Liver (tissue), 9 donors: ENCODE measurements around the gene IFNA1. TPM values are rescaled to one million over a fixed set of nuclear protein-coding genes. Genes with fewer than 3 reads are reported as not detected.
"Not testable (repeated sequence)": the region's sequence is repeated elsewhere in the genome, so short reads cannot be mapped to it uniquely, and the experiment has no call there.

ENCODE experiments used
- DNase-seq: peaks from one replicate; pipeline ENCODE4 v3.0.0-alpha.2; 2017; ENCODE audit warnings: low spot score
- H3K27ac ChIP-seq, 2 donors: one replicate each; pipeline ENCODE4 v1.7.0; 2013; ENCODE audit warnings: inconsistent platforms in 2 of 2, low read length in 2 of 2, control low read depth in 1 of 2, low read depth in 1 of 2, mild to moderate bottlenecking in 1 of 2
- H3K27me3 ChIP-seq, 4 donors: one replicate each; pipeline versions ENCODE4 v1.6.1 to v1.7.0; 2013; ENCODE audit warnings: low read length in 3 of 4, inconsistent platforms in 1 of 4, mild to moderate bottlenecking in 1 of 4, moderate library complexity in 1 of 4; ENCODE audit not compliant: control insufficient read depth in 4 of 4, insufficient read depth in 4 of 4
- H3K36me3 ChIP-seq, 4 donors: one replicate each; pipeline versions ENCODE4 v1.6.1 to v1.7.0; 2013; ENCODE audit warnings: low read length in 3 of 4, mild to moderate bottlenecking in 3 of 4, low read depth in 1 of 4, moderate library complexity in 1 of 4; ENCODE audit not compliant: control insufficient read depth in 4 of 4, insufficient read depth in 3 of 4
- H3K4me1 ChIP-seq, 4 donors: one replicate each; pipeline versions ENCODE4 v1.6.1 to v1.7.0; 2013; ENCODE audit warnings: low read length in 3 of 4, mild to moderate bottlenecking in 3 of 4, moderate library complexity in 1 of 4; ENCODE audit not compliant: control insufficient read depth in 4 of 4, insufficient read depth in 4 of 4
- H3K4me3 ChIP-seq, 3 donors: one replicate each; pipeline versions ENCODE4 v1.6.1 to v1.7.0; 2013; ENCODE audit warnings: low read length in 3 of 3, control low read depth in 1 of 3, low read depth in 1 of 3, mild to moderate bottlenecking in 1 of 3
- H3K9ac ChIP-seq, 2 donors: one replicate each; pipeline ENCODE4 v1.7.0; 2013; ENCODE audit warnings: low read length in 2 of 2, mild to moderate bottlenecking in 2 of 2, moderate library complexity in 2 of 2, control low read depth in 1 of 2, low read depth in 1 of 2
- H3K9me3 ChIP-seq, 4 donors: one replicate each; pipeline versions ENCODE4 v1.6.1 to v1.7.0; 2013; ENCODE audit warnings: low read length in 3 of 4; ENCODE audit not compliant: control insufficient read depth in 4 of 4
- EGR1 ChIP-seq, 2 donors: IDR thresholded peaks; 2 replicates each; pipeline ENCODE4 v1.6.1; 2016 to 2018; ENCODE audit warnings: antibody characterized with exemption in 2 of 2, low read depth in 2 of 2
- FOXA2 ChIP-seq: IDR thresholded peaks from 2 replicates; pipeline ENCODE4 v1.6.1; 2016; ENCODE audit warnings: antibody characterized with exemption
- GABPA ChIP-seq, 2 donors: IDR thresholded peaks in 1 of 2; conservative IDR thresholded peaks in 1 of 2; 2 replicates each; pipeline ENCODE4 v1.6.1; 2016; ENCODE audit warnings: antibody characterized with exemption in 2 of 2, mild to moderate bottlenecking in 1 of 2, moderate library complexity in 1 of 2
- HNF4A ChIP-seq, 2 donors: conservative IDR thresholded peaks; 2 replicates each; pipeline ENCODE4 v1.6.1; 2016; ENCODE audit warnings: antibody characterized with exemption in 2 of 2, mild to moderate bottlenecking in 2 of 2
- JUND ChIP-seq, 2 donors: IDR thresholded peaks; 2 replicates each; pipeline ENCODE4 v1.6.1; 2016; ENCODE audit warnings: antibody characterized with exemption in 2 of 2
- NR2F2 ChIP-seq: IDR thresholded peaks from 2 replicates; pipeline ENCODE4 v1.6.1; 2016; ENCODE audit warnings: antibody characterized with exemption
- RAD21 ChIP-seq, 2 donors: IDR thresholded peaks; 2 replicates each; pipeline ENCODE4 v1.6.1; 2016; ENCODE audit warnings: antibody characterized with exemption in 2 of 2, mild to moderate bottlenecking in 2 of 2
- RXRA ChIP-seq, 2 donors: IDR thresholded peaks; 2 replicates each; pipeline ENCODE4 v1.6.1; 2017 to 2018; ENCODE audit warnings: antibody characterized with exemption in 2 of 2, mild to moderate bottlenecking in 1 of 2
- TAF1 ChIP-seq: conservative IDR thresholded peaks from 2 replicates; pipeline ENCODE4 v1.6.1; 2016; ENCODE audit warnings: antibody characterized with exemption, mild to moderate bottlenecking
- YY1 ChIP-seq: IDR thresholded peaks from 2 replicates; pipeline ENCODE4 v1.6.1; 2016; ENCODE audit warnings: antibody characterized with exemption, mild to moderate bottlenecking
- WGBS: extraction: QIAGEN DNeasy Blood & Tissue Kit; methylation state at CpG from one replicate; pipeline ENCODE4 v1.1.7; 2013; 5-methylcytosine and 5-hydroxymethylcytosine counted together
- polyA plus RNA-seq, 2 donors: library from polyadenylated mRNA; stranded (reverse) in 1 of 2; unstranded in 1 of 2; fragments of 200-250 nt in 1 of 2; fragments of >200 nt in 1 of 2; fragmentation: Nextera tagmentation in 1 of 2; extraction: Ambion mirVana in 1 of 2; gene quantifications; one replicate each; pipeline versions ENCODE4 v1.2.1 to v1.2.3, GENCODE V29; 2013 to 2015
- total RNA-seq, 2 donors: library from RNA; depleted of rRNA; stranded (reverse); fragments of >200 nt; gene quantifications; one replicate each; pipeline ENCODE4 v1.2.3, GENCODE V29; 2014
- TF ChIP-seq, protein P1 (sequence below): fragments of 150-350 bp; IDR thresholded peaks from 2 replicates; pipeline ENCODE4 v1.5.1; 2017; ENCODE audit warnings: improper control_type of control experiment, low read depth, low read length; ENCODE audit not compliant: missing input control
- TF ChIP-seq, protein P2 (sequence below): IDR thresholded peaks from 2 replicates; pipeline ENCODE4 v1.6.1; 2016; ENCODE audit warnings: antibody characterized with exemption, mild to moderate bottlenecking
- TF ChIP-seq, protein P3 (sequence below): IDR thresholded peaks from 2 replicates; pipeline ENCODE4 v1.6.1; 2016; ENCODE audit warnings: antibody characterized with exemption
- donor health status: healthy.
- donor health status: healthy.
- donor health status: healthy.
- donor health status: healthy.
- donor health status: healthy.

The IFNA1 gene
- total and polyA plus RNA-seq, 4 donors = not detected

DNA sequence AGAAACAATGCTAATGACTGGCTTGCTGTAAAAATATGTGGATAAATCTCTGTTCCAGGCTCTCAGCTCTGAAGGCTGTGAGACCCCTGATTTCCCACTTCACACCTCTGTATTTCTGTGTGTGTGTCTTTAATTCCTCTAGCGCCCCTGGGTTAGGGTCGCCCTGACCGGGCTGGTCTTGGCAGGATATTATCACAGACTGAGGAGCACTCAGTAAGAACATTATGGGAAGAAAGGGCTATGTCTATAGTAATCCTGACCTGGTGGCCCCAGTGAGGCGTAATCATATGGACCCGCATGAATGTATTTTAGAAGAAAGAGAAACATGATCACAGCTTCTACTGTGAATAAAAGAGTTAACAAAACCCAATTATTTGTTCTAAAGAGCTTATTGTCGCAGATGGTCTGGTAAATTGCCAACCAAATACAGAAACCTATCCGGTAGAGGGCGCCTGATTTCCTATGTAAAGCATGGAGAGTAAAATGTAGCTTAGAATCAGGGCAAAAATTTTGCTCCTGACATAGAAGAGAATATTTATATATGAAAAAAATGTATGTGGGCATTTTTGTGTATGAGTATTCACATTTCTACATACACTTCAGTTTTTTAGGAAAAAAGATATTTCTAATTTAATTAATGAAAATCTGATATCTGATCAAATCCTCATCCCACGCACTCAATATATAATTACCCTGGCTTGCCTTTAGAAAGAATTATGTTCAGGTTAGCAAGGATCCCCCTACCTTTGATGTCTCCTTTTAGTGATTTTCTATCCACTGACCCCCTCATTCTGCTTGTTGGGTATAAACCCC is 5.8 kb upstream of the IFNA1 start:
- Histone ChIP-seq H3K4me1 (no peaks in the 10 kb centered on the region), H3K27me3 (peaks cover 0 to 4% (median 1%) of the 10 kb centered on the region in 4 donors), H3K9me3 (no peaks in the 10 kb centered on the region), H3K9ac (no peak overlapping the region), H3K36me3 (no peaks in the 10 kb centered on the region), H3K27ac (no peak overlapping the region), H3K4me3 (no peak overlapping the region)
- DNase-seq = no peak
- TF ChIP-seq RAD21 (IDR thresholded peaks at IDR 0.05) = peak; percentile 44 to 50
- TF ChIP-seq, protein P1, sequence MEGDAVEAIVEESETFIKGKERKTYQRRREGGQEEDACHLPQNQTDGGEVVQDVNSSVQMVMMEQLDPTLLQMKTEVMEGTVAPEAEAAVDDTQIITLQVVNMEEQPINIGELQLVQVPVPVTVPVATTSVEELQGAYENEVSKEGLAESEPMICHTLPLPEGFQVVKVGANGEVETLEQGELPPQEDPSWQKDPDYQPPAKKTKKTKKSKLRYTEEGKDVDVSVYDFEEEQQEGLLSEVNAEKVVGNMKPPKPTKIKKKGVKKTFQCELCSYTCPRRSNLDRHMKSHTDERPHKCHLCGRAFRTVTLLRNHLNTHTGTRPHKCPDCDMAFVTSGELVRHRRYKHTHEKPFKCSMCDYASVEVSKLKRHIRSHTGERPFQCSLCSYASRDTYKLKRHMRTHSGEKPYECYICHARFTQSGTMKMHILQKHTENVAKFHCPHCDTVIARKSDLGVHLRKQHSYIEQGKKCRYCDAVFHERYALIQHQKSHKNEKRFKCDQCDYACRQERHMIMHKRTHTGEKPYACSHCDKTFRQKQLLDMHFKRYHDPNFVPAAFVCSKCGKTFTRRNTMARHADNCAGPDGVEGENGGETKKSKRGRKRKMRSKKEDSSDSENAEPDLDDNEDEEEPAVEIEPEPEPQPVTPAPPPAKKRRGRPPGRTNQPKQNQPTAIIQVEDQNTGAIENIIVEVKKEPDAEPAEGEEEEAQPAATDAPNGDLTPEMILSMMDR = peak; percentile 24
- TF ChIP-seq FOXA2 = no peak
- WGBS = 45% methylated on average over 9 of the region's 9 CpGs

DNA sequence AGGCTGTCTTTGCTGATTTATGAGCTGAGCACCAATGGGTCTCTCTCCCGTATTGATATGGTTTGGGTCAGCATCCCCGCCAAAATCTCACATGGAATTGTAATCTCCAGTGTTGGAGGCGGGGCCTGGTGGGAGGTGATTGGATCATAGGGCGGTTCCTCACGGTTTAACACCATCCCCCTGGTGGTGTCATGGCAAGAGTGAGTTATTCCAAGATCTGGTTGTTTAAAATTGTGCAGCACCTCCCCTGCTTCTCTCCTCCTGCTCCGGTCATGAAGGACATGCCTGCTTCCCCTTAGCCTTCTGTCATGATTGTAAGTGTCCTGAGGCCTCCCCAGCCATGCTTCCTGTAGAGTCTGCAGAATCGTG is 5.2 kb upstream of the IFNA1 start:
- DNase-seq, H3K27ac ChIP-seq, H3K27me3 ChIP-seq, H3K9ac ChIP-seq, H3K36me3 ChIP-seq, H3K9me3 ChIP-seq, H3K4me1 ChIP-seq, H3K4me3 ChIP-seq: not testable (repeated sequence)
- 76% methylated on average over 7 of the region's 7 CpGs for WGBS

DNA sequence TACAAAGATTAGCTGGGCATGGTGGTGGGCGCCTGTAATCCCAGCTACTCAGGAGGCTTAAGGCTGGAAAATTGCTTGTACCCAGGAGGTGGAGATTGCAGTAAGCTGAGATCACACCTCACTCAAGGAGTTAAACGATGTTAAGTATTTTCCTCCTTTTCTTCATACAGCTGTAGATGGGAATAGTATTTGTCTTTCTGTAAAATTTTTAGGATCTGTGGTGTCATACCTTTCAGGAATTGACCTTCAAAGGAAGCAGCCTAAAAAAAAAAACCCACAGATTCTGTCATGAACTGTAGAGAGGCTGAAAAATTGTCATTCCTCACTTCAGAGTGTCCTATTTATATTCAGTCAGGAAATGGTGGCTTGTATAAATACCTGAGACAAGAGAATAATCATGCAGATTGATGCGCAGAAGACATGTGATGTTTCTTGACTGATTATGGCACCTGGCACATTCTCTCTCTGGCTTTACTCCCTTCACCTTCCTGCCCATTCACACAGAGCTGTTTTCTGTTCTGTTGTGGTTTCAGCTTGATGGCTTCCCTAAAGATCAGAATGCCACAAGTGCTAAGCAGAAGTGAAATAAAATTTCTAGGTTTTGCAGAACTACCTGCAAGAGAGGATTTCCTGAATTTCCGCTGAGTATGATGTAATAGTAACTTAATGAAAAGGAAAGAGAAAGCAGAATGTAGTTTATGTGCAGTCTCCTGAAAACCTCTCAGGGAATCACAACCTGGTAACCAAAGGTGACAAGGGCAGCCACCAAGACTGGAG is 3.8 kb downstream of the IFNA1 start:
- H3K9ac ChIP-seq = no peak overlapping the region
- no peaks in the 10 kb centered on the region for H3K36me3 ChIP-seq
- no peak for DNase-seq
- no peak overlapping the region for H3K4me3 ChIP-seq
- no peaks in the 10 kb centered on the region for H3K4me1 ChIP-seq
- WGBS = 83% methylated on average over 4 of the region's 4 CpGs
- no peak overlapping the region for H3K27ac ChIP-seq
- H3K27me3 ChIP-seq = peaks cover 0 to 8% (median 3%) of the 10 kb centered on the region in 4 donors
- TF ChIP-seq, protein P2, sequence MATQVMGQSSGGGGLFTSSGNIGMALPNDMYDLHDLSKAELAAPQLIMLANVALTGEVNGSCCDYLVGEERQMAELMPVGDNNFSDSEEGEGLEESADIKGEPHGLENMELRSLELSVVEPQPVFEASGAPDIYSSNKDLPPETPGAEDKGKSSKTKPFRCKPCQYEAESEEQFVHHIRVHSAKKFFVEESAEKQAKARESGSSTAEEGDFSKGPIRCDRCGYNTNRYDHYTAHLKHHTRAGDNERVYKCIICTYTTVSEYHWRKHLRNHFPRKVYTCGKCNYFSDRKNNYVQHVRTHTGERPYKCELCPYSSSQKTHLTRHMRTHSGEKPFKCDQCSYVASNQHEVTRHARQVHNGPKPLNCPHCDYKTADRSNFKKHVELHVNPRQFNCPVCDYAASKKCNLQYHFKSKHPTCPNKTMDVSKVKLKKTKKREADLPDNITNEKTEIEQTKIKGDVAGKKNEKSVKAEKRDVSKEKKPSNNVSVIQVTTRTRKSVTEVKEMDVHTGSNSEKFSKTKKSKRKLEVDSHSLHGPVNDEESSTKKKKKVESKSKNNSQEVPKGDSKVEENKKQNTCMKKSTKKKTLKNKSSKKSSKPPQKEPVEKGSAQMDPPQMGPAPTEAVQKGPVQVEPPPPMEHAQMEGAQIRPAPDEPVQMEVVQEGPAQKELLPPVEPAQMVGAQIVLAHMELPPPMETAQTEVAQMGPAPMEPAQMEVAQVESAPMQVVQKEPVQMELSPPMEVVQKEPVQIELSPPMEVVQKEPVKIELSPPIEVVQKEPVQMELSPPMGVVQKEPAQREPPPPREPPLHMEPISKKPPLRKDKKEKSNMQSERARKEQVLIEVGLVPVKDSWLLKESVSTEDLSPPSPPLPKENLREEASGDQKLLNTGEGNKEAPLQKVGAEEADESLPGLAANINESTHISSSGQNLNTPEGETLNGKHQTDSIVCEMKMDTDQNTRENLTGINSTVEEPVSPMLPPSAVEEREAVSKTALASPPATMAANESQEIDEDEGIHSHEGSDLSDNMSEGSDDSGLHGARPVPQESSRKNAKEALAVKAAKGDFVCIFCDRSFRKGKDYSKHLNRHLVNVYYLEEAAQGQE = no peak
- TF ChIP-seq EGR1 (IDR thresholded peaks at IDR 0.05; ENCODE audit: low read depth in 2 of 2) (no peak), RAD21 (IDR thresholded peaks at IDR 0.05) (no peak), HNF4A (conservative IDR thresholded peaks at IDR 0.05) (no peak), JUND (IDR thresholded peaks at IDR 0.05) (no peak), YY1 (no peak), NR2F2 (no peak), FOXA2 (no peak), GABPA (IDR thresholded peaks at IDR 0.05 in 1 of 2, conservative IDR thresholded peaks at IDR 0.05 in 1 of 2) (no peak), TAF1 (no peak), RXRA (IDR thresholded peaks at IDR 0.05) (no peak)
- TF ChIP-seq, protein P1 = no peak
- TF ChIP-seq, protein P3, sequence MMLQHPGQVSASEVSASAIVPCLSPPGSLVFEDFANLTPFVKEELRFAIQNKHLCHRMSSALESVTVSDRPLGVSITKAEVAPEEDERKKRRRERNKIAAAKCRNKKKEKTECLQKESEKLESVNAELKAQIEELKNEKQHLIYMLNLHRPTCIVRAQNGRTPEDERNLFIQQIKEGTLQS = no peak
- peaks cover 0 to 3% (median 0%) of the 10 kb centered on the region in 4 donors for H3K9me3 ChIP-seq

DNA sequence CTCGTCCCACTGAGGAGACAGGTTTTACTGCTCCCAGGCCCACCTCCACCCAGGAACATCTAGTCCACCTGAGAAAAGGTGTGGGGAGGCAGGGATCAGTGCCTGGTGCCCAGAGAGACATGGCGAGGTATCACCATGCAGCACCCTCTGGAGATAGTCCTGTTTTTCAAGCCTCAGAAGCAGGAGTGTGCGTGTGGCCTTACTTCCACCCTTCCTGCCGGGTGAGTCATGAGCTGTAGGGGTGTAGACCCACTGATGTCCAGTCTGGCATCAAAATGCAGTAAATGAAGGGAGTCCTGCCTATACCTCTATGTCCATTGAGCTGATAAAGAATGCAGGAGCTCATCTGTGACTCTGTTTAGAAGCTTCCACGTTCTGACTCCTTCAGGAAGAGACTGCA is 9.1 kb downstream of the IFNA1 start:
- H3K9ac ChIP-seq, H3K4me3 ChIP-seq, H3K27me3 ChIP-seq, H3K36me3 ChIP-seq, H3K4me1 ChIP-seq, DNase-seq, H3K9me3 ChIP-seq, H3K27ac ChIP-seq: not testable (repeated sequence)
- 82% methylated on average over 5 of the region's 5 CpGs for WGBS
